Right ventricle myocardium superior (tissue), 1 donor: ENCODE data around the gene PGAM2. TPM values are rescaled to one million over a fixed set of nuclear protein-coding genes. Genes with fewer than 3 reads are reported as not detected.

Source experiments
- ATAC-seq: fragments of 200-7000 bp; cut with Tn5 transposase; one replicate; pipeline ENCODE4 v1.9.1; 2020; ENCODE audit warnings: mild to moderate bottlenecking; ENCODE audit not compliant: poor library complexity
- DNase-seq: peaks from one replicate; pipeline ENCODE4 v3.0.0-alpha.2; 2020
- intact Hi-C: fragments of 100-400 bp; cut with DNase I; formaldehyde crosslinking; loops from one replicate; pipeline ENCODE4 v1.11.2; 2022
- total RNA-seq: library from RNA; stranded (reverse); fragmentation: NEBNext Ultra II Directional; extraction: Animal tissue kit (Norgen Biotek cat#: 25700); gene quantifications from one replicate; pipeline ENCODE4 v1.2.1, GENCODE V29; 2021
- donor health status: DM: no; HTN: yes; CAD: no; lungs with severe emphysema.

The PGAM2 gene
- total RNA-seq, 1 donor from 2014 or later = 1,131 TPM

- intact Hi-C loops = no loop called here
- ATAC-seq (no peak), DNase-seq (no peak)
Observed at GRCh38 chr7:44093102-44093641, 27.8 kb upstream of the PGAM2 start.

GRCh38 chr7:44087911-44088838, 22.8 kb upstream of the PGAM2 start:
- DNase-seq (peak; percentile 85), ATAC-seq (peak; percentile 82)
- intact Hi-C loops = no loop called here

GRCh38 chr7:44086627-44087026, 21.3 kb upstream of the PGAM2 start:
- DNase-seq (no peak), ATAC-seq (no peak)
- intact Hi-C loops = no loop called here

GRCh38 chr7:44085546-44085945, 20.2 kb upstream of the PGAM2 start:
- DNase-seq (no peak), ATAC-seq (no peak)
- intact Hi-C loops = no loop called here

- DNase-seq = no peak
- no peak for ATAC-seq
- intact Hi-C loops = loop anchor here (5.0 kb wide), 1 partner anchor 38 kb away; the partner anchor contains the start of gene POLD2
Observed at GRCh38 chr7:44084701-44085100, 19.3 kb upstream of the PGAM2 start.

GRCh38 chr7:44083796-44084195, 18.4 kb upstream of the PGAM2 start:
- ATAC-seq (no peak), DNase-seq (no peak)
- intact Hi-C loops = loop anchor here (5.0 kb wide), 1 partner anchor 39 kb away; the partner anchor contains the start of gene POLD2

GRCh38 chr7:44082541-44083207, 17.3 kb upstream of the PGAM2 start:
- intact Hi-C loops = loop anchor here (5.0 kb wide), 1 partner anchor 40 kb away; the partner anchor contains the start of gene POLD2
- DNase-seq (peak; percentile 100), ATAC-seq (peak; percentile 91)

GRCh38 chr7:44081266-44081748, 15.9 kb upstream of the PGAM2 start:
- no peak for DNase-seq
- intact Hi-C loops = loop anchor here (5.0 kb wide), 1 partner anchor 41 kb away; the partner anchor contains the start of gene POLD2
- no peak for ATAC-seq

- ATAC-seq (no peak), DNase-seq (no peak)
- intact Hi-C loops = loop anchor here (5.0 kb wide), 1 partner anchor 42 kb away; the partner anchor contains the start of gene POLD2
Observed at GRCh38 chr7:44080686-44081265, 15.4 kb upstream of the PGAM2 start.

- no peak for ATAC-seq
- intact Hi-C loops = loop anchor here (5.0 kb wide), 1 partner anchor 42 kb away; the partner anchor contains the start of gene POLD2
- DNase-seq = no peak
Observed at GRCh38 chr7:44080118-44080517, 14.8 kb upstream of the PGAM2 start.

GRCh38 chr7:44079331-44080021, 14.1 kb upstream of the PGAM2 start:
- no peak for ATAC-seq
- intact Hi-C loops = loop anchor here (5.0 kb wide), 1 partner anchor 43 kb away; the partner anchor contains the start of gene POLD2
- DNase-seq = no peak

- ATAC-seq (no peak), DNase-seq (no peak)
- intact Hi-C loops = no loop called here
Observed at GRCh38 chr7:44078521-44078920, 13.2 kb upstream of the PGAM2 start.

GRCh38 chr7:44077681-44078091, 12.3 kb upstream of the PGAM2 start:
- intact Hi-C loops = no loop called here
- ATAC-seq = peak; percentile 39
- peak; percentile 69 for DNase-seq

- DNase-seq (no peak), ATAC-seq (no peak)
- intact Hi-C loops = no loop called here
Observed at GRCh38 chr7:44077061-44077460, 11.7 kb upstream of the PGAM2 start.

- intact Hi-C loops = no loop called here
- ATAC-seq (no peak), DNase-seq (peak; percentile 72)
Observed at GRCh38 chr7:44076101-44076895, 10.9 kb upstream of the PGAM2 start.

- intact Hi-C loops = no loop called here
- DNase-seq = no peak
Observed at GRCh38 chr7:44075296-44076075, 10.1 kb upstream of the PGAM2 start.

GRCh38 chr7:44074349-44074695, 9.0 kb upstream of the PGAM2 start:
- DNase-seq = no peak
- intact Hi-C loops = no loop called here
- ATAC-seq = no peak

More at GRCh38 chr7:44075296-44076075, 10.1 kb upstream of the PGAM2 start:
- ATAC-seq = no peak
